Measurements from ENCODE around the gene BRD7.

Gene BRD7

GRCh38 chr16:50368410-50369132 lies at the start of gene BRD7:
Gene BRD7, minus strand, starts transcription at chr16:50368988. Its CDS starts 214 bp downstream, at chr16:50368774.
- peak; percentile 66 for DNase-seq

DNA sequence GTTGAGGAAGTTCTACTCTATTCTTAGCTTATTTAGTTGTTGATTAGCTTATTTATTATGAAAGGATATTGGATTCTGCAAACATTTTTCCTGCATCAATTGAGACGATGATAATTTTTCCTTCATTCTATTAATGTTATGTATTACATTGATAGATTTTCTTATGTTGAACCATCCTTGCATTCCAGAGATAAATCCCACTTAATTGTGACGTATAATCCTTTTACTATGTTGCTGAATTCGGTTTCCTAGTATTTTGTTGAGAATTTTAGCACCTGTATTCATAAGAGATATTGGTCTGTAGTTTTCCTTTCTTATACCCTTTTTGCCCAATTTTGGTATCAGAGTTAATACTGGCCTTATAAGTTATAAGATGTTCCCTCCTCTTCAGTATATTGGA lies 47.6 kb upstream of the BRD7 start:
- DNase-seq, result no peak

DNA sequence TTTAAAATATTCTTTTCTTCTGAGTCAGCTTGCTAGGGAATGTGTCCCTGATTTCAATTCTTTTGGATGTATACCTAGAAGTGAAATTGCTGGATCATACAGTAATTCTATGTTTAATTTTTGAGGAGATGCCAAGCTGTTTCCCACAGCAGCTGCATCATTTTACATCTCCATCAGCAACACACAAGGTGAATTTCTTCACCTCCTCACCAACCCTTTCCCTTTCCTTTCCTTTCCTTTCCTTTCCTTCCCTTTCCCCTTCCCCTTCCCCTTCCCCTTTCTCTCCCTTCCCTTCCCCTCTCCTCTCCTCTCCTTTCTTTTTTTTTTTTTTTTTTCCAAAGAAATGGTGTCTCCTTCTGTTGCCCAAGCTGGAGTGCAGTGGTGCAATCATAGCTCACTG lies 45.4 kb upstream of the BRD7 start:
- no peak for DNase-seq

GRCh38 chr16:50411034-50411433 lies 42.2 kb upstream of the BRD7 start:
- no peak for DNase-seq

DNA sequence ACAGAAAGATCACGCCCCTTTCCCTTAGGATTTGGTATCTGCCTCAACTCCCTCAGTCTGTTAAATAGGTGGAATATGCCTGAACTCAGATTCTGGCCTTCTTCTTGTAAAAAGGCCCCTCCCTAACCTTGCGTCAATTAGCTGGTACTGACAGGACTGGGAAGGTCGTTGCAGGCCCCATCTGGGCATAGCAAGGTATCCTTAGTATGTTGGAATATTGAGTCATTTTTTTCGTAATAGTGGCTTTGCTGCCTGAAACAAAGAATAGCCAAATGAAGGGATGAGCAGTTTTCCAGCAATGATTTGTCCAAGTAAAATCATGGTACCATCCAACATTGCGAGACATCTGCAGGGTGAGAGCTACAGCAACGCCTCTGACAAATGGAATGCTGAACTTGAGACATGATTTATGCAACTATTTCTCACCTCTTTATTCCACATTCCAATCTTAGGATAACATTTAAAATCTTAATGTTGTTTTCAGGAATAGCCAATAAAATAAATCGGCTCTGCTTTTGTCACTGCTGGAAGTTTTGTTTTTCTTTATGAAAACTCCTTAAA lies 39.3 kb upstream of the BRD7 start:
- no peak for DNase-seq

- no peak for DNase-seq
Observed at GRCh38 chr16:50407351-50407750, 38.6 kb upstream of the BRD7 start.

DNA sequence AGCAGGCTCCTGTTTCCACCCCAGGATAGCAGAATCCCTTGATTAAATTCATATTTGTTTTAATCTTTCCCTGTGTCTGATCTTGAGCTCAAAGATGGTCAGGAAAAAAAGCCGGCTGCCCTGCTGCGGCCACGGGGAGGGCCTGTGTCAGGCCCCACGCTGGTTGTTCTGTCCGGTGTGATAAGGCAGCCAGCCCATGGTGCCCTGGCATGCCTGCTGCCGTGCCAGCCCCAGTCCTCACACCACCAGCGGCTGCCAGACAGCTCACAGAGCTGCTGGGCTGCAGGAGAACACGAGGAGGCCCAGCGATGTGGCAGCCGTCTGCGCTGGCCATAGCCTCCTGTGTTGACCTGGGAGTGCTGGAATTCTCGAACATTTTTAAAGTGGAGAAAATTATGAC lies 34.7 kb upstream of the BRD7 start:
- no peak for DNase-seq

- no peak for DNase-seq
Observed at GRCh38 chr16:50402298-50402895, 33.6 kb upstream of the BRD7 start.

DNA sequence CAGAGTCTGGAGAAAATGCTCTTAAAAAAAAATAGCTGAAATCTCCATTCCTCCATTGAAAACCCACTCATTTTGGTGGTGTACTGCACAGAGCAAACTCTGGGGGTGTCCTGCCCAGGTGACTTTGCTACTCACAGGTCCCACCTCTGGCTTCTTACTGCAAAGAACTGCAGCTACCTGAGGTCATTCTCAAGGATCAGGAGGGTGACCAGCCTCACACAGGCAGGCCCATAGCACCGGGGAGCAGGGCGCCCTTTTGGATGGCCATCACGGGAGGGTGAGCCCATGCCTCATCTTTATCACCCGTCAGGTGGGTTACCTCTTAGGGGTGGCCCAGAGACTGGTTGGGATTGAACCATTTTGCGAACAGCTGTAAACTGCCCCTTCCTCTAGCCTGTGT lies 32.6 kb upstream of the BRD7 start:
- DNase-seq, result no peak

DNA sequence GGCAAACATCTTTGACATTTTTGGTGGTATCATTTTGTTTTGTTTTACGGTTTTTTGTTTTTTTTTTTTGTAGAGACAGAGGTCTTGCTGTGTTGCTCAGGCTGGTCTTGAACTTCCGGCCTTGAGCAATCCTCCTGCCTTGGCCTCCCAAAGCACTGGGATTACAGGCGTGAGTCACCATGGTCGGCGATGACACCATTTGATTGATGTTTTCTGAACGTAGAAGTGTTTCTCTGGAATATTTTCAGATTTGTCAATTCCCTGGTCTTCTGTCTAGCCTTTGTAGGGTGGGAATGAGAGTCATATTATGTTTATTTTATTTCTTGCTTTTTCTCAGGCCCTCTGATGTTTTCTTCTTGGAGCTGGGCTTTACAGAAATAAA lies 32.2 kb upstream of the BRD7 start:
- DNase-seq, result no peak

DNA sequence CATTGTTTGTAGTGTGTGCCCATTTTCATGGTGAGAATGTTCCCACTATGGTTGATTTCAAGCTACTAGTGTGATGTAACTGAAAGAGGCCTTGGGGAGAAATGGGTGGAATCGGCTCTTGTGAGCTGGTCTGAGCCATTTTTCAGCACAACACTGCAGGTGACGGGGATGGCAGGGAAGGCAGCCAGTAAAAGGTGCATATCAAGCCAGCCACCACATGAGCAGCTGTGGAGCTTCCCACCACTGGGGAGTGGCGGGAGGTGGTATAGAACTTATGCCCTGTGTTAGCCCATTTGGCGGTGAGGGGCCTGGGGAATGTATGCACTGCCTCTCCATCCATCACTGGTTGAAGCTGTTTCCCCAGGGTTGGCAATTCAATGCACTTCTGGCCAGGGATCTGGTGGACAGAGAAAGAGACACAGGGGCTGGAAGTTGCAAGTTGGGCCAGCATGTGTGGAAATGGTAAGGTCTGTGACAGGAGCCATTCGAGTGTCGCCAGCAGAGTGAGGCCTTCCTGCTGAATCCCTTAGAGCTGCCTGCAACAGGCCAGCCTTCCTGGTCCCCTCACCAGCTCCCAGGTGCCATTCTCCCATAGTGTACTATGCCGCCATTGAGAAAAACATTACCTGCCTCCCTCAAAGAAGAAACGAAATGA lies 31.7 kb upstream of the BRD7 start:
- no peak for DNase-seq

- no peak for DNase-seq
Observed at GRCh38 chr16:50399411-50399810, 30.6 kb upstream of the BRD7 start.

DNA sequence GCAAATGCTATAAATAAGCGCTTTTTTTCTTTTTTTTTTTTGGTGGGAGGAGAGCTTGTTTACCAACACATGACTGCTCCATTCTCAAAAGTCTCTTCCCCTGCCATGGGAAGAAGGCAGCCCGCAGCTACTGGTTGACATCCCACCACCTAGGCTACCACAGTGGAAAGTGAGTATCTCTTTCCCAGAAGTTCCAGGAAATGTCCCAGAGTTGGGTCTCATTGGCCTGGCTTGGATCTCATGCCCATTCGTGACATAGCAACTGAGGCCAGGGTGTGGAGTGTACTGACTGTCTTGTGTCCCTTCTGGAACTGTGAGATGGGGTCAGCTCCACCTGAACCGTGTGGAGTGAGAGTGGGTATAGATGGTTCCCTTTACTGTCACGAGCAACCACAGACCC lies 29.5 kb upstream of the BRD7 start:
- DNase-seq, result no peak

DNA sequence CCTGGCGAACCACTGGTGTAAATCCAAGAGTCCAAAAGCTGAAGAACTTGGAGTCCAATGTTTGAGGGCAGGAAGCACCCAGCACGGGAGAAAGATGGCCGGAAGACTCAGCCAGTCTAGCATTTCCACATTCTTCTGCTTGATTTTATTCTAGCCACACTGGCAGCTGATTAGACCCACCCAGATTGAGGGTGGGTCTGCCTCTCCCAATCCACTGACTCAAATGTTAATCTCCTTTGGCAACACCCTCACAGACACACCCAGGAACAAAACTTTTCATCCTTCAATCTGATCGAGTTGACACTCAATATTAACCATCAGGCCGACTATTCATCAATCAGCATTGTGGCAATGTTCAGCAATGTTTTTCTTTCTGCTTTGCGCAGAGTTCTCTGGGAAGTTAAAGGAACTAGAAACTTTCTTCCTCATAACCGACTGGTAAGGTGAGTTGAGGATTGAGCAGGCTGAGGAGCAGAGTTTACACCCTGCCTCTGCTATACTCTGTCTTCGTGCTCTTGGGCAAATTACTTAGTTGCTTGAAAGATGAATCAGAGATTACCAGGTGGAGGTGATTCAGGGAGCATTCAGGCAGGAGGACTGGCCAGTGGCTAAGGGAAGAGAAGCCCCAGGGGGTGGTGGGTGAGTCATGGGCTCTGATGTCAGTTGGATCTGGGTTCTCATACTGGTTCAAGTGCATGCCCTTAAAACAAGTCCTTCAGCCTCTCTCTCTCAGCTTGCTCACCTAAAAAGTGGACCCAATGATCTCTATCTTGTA lies 28.2 kb upstream of the BRD7 start:
- no peak for DNase-seq

DNA sequence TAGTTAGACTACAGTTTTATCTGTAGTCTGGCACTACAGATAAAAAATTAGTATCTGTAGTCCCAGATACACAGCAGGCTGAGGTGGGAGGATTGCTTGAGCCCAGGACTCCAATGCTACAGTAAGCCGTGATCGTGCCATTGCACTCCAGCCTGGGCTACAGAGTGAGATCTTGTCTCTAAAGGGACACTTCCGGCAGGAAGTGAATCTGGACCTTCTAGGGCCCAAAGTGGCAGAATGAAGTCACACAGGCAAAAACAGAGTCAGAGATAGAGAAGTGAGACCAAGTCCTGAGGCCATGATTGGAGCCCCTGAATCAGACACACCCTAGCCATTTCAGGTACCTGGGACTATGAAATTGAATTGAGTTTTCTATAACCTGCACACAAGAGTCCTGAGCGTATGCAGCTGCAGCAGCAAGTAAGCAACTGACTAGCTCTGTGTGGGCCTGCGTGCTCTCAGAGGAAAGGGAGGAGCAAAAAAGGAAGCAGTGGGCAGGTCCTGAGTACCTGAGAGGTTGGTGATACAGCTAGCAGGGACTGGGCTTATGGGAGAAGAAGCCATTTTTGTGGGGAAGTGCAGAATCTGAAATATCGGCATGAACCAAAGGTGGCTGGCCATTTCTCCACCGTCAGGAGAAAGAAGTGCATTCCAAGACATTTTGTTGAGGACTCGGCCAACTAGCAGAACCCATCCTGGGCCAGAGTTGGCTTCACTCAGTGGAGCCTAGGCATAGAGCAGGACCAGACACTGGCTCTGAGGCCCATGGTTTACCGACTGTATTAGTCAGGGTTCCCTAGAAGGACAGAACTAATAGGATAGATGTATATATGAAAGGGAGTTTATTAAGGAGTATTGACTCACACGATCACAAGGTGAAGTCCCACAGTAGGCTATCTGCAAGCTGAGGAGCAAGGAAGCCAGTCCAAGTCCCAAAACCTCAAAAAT lies 27.2 kb upstream of the BRD7 start:
- no peak for DNase-seq

DNA sequence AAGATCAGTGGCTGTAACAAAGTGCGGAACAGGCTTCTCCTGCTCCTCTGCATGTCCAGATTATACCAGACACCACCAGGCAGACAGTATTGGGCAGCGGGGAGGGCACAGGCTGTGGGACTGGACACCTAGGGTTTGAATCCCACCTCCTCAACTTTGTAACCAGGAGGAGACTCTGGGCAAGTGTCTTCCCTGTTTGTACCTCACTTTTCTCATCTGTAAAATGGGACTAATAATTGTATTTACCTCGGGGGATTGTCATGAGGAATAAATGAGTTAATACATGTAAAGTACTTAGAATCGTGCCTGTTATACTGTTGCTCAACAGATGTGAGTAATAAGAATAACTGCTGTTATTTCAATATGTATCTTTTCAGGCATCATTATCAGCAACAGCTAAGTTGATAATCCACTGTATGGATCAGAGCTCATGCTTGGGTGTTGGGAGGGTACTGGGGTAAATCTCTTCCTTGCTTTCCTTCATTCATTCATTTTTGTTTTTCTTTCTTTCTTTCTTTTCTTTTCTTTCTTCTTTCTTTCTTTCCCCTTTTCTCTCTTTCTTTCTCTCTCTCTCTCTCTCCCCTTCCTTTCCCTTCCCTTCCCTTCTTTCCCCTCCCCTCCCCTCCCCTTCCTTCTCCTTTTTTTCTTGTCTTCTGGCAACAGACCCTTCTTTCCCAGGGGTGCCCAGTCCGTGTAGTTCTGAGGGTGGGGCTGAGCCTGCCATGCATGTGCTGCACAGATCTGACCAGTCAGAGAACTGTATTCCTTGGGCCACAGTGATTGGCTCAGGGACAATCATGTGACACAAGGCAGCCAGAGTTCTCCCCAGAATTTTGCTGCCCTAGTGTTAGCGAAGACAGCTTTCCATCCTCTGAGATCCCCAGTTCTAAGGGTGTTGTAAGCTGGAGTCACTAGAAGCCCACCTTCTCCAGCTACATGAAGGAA lies 25.3 kb upstream of the BRD7 start:
- DNase-seq, result no peak

DNA sequence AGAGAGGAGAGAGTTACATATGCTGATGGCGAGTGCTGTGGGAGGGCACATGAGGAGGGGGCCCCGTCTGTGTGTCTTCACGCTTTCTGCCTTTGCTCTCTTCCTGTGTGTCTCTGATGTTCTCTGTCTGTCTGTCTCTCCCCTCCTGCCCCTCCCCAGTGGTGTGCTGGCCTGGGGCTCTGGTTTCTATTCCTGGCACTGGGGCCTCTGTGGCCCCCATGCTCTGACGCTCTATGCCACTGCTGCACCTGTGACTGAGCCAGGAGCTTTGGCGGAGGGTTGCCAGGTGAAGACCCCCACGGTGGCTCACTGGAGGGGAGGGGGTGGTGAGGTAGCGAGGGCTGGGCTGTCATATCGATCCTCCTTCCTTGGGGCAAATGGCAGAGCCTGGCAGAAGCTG lies 24.6 kb upstream of the BRD7 start:
- DNase-seq, result no peak

DNA sequence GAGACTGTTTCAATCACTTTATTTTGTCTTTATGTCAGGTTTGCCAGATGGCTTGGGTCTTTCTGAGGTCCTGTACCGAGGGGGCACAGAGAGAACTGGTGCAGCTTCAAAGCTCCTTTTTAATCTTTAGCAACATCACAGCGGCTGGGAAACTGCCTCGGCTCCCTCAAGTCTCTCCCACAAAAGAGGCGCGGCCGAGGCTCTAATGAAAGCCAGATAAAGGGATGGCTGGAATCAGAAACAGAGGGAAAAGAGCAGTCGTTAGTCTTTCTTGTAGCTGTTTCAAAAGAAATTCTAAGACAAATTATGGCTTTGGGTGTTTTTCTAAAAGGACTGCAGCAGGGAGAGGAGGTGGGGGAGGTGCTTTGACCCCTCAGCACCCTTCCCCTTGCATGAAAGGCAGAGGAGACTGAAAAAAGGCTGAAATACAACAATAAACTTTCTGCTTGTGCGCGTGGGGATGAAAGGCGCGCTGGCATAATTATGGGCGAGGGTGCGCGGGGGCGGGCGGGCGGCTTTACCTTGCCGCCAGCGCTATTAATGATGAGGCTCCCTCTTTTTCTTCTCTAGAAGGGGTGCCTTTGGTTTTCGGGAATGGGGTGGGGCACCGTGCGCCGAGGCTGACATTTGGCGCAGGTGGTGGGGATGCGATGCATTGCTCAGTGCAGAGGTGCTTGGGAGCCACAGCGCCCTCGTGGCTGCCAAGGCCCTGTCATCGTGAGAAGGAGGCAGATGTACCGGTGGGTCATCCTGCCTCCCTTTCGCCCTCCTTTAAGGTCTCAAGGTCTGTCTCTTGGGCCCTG lies 22.3 kb upstream of the BRD7 start:
- no peak for DNase-seq

GRCh38 chr16:50390371-50390771 lies 21.6 kb upstream of the BRD7 start:
- no peak for DNase-seq

- DNase-seq, result no peak
Observed at GRCh38 chr16:50389900-50390299, 21.1 kb upstream of the BRD7 start.

Measured in activated CD4-positive, alpha-beta T cell treated with anti-CD3 and anti-CD28 coated beads, Interleukin-2, amount 50 U/mL, for 1 hour (primary cell).